ENCODE data around the gene LRRC2.
"Not testable (repeated sequence)": the region's sequence is repeated elsewhere in the genome, so short reads cannot be mapped to it uniquely, and the experiment has no call there.

LRRC2 gene

GRCh38 chr3:46497556-46498265, 68.4 kb downstream of the LRRC2 start, which contains the start of gene RTP3:
RTP3 (plus strand) TSS chr3:46497976; CDS start chr3:46498063, 87 bp downstream.
- no peak for DNase-seq (ENCODE audit: low read depth)

- no peak for DNase-seq (ENCODE audit: low read depth)
Observed at GRCh38 chr3:46496746-46497555, 69.2 kb downstream of the LRRC2 start.

GRCh38 chr3:46495901-46496456, 70.1 kb downstream of the LRRC2 start:
- DNase-seq (ENCODE audit: low read depth), result peak; percentile 53

- DNase-seq (ENCODE audit: low read depth), result not testable (repeated sequence)
Observed at GRCh38 chr3:46494491-46494890, 71.6 kb downstream of the LRRC2 start.

GRCh38 chr3:46492890-46493547, 73.1 kb downstream of the LRRC2 start:
- DNase-seq (ENCODE audit: low read depth), result no peak

- DNase-seq (ENCODE audit: low read depth), result no peak
Observed at GRCh38 chr3:46491089-46492070, 74.7 kb downstream of the LRRC2 start.

GRCh38 chr3:46490338-46491084, 75.6 kb downstream of the LRRC2 start:
- DNase-seq (ENCODE audit: low read depth), result peak; percentile 48

- DNase-seq (ENCODE audit: low read depth), result peak; percentile 20
Observed at GRCh38 chr3:46489875-46490274, 76.2 kb downstream of the LRRC2 start.

GRCh38 chr3:46489381-46489780, 76.7 kb downstream of the LRRC2 start:
- no peak for DNase-seq (ENCODE audit: low read depth)

- peak; percentile 77 for DNase-seq (ENCODE audit: low read depth)
Observed at GRCh38 chr3:46488735-46489361, 77.3 kb downstream of the LRRC2 start.

- DNase-seq (ENCODE audit: low read depth), result no peak
Observed at GRCh38 chr3:46485779-46486175, 80.3 kb downstream of the LRRC2 start.

GRCh38 chr3:46484911-46485778, 81.0 kb downstream of the LRRC2 start:
- no peak for DNase-seq (ENCODE audit: low read depth)

GRCh38 chr3:46484388-46484787, 81.7 kb downstream of the LRRC2 start:
- DNase-seq (ENCODE audit: low read depth), result no peak

- no peak for DNase-seq (ENCODE audit: low read depth)
Observed at GRCh38 chr3:46483825-46484224, 82.3 kb downstream of the LRRC2 start.

GRCh38 chr3:46482632-46483350, 83.3 kb downstream of the LRRC2 start:
- peak; percentile 11 for DNase-seq (ENCODE audit: low read depth)

GRCh38 chr3:46481636-46482035, 84.5 kb downstream of the LRRC2 start:
- DNase-seq (ENCODE audit: low read depth), result peak; percentile 15

- DNase-seq (ENCODE audit: low read depth), result no peak
Observed at GRCh38 chr3:46480491-46481195, 85.5 kb downstream of the LRRC2 start.

GRCh38 chr3:46479696-46480095, 86.4 kb downstream of the LRRC2 start:
- no peak for DNase-seq (ENCODE audit: low read depth)
